HepG2 (cell line): ENCODE data around the gene SHISA7. TPM values are rescaled to one million over a fixed set of nuclear protein-coding genes. Genes with fewer than 3 reads are reported as not detected.
A peak's percentile ranks its signal among the peaks of the same experiment; 100 is the strongest.

Source experiments
- ATF2 ChIP-seq: sonication (generic); formaldehyde crosslinking; IDR thresholded peaks from 2 replicates; pipeline ENCODE4 v1.4.0; 2020; ENCODE audit warnings: missing genetic modification reagents
- ATF7-NPFF ChIP-seq: sonication (generic); formaldehyde crosslinking; IDR thresholded peaks from 2 replicates; pipeline ENCODE4 v1.8.1; 2023; ENCODE audit warnings: mild to moderate bottlenecking, low read depth, missing genetic modification reagents, moderate library complexity
- CHCHD3 ChIP-seq: sonication (generic); formaldehyde crosslinking; IDR thresholded peaks from 2 replicates; pipeline ENCODE4 v1.8.0; 2022; ENCODE audit warnings: mild to moderate bottlenecking, missing genetic modification reagents, moderate library complexity
- EHMT2 ChIP-seq: fragments of 200-600 bp; sonication (generic); IDR thresholded peaks from 2 replicates; pipeline ENCODE4 v1.7.0; 2017; ENCODE audit warnings: antibody characterized with exemption, low read depth, low read length, borderline replicate concordance
- GATAD2A ChIP-seq: IDR thresholded peaks from 2 replicates; pipeline ENCODE4 v1.6.1; 2016
- IRF9 ChIP-seq: sonication (generic); formaldehyde crosslinking; IDR thresholded peaks from 2 replicates; pipeline ENCODE4 v1.8.0; 2022; ENCODE audit warnings: missing genetic modification reagents, mild to moderate bottlenecking, borderline replicate concordance
- JUND ChIP-seq: sonication (generic); formaldehyde crosslinking; IDR thresholded peaks from 2 replicates; pipeline ENCODE4 v1.8.0; 2022; ENCODE audit warnings: mild to moderate bottlenecking, missing genetic modification reagents
- MAZ ChIP-seq, 2 experiments: sonication (generic) in 1 of 2; formaldehyde crosslinking in 1 of 2; IDR thresholded peaks; 2 replicates each; pipeline versions ENCODE4 v1.5.0 to v1.6.1; 2012 to 2020; ENCODE audit warnings: low read depth in 2 of 2, mild to moderate bottlenecking in 2 of 2, borderline replicate concordance in 1 of 2, improper control_type of control experiment in 1 of 2, low read length in 1 of 2, missing genetic modification reagents in 1 of 2, moderate library complexity in 1 of 2
- MIER2 ChIP-seq: IDR thresholded peaks from 2 replicates; pipeline ENCODE4 v1.6.1; 2016; ENCODE audit warnings: missing biosample characterization, missing genetic modification reagents
- RNF219 ChIP-seq: sonication (generic); formaldehyde crosslinking; IDR thresholded peaks from 2 replicates; pipeline ENCODE4 v1.5.0; 2020; ENCODE audit warnings: mild to moderate bottlenecking, missing genetic modification reagents
- TFE3 ChIP-seq: IDR thresholded peaks from 2 replicates; pipeline ENCODE4 v1.6.1; 2016
- ZNF225 ChIP-seq: sonication (generic); formaldehyde crosslinking; IDR thresholded peaks from 2 replicates; pipeline ENCODE4 v1.4.0; 2020; ENCODE audit warnings: mild to moderate bottlenecking, missing genetic modification reagents
- ZNF329 ChIP-seq: sonication (generic); formaldehyde crosslinking; IDR thresholded peaks from 2 replicates; pipeline ENCODE4 v1.9.0; 2021; ENCODE audit warnings: low read depth, mild to moderate bottlenecking, missing genetic modification reagents
- ZNF331 ChIP-seq: sonication (generic); formaldehyde crosslinking; IDR thresholded peaks from 2 replicates; pipeline ENCODE4 v1.4.0; 2020; ENCODE audit warnings: missing genetic modification reagents
- ZNF512B ChIP-seq: sonication (generic); formaldehyde crosslinking; IDR thresholded peaks from 2 replicates; pipeline ENCODE4 v1.5.1; 2020; ENCODE audit warnings: missing genetic modification reagents, mild to moderate bottlenecking, borderline replicate concordance
- ZNF639 ChIP-seq: conservative IDR thresholded peaks from 2 replicates; pipeline ENCODE4 v1.6.1; 2018; ENCODE audit warnings: missing genetic modification reagents
- ZNF782 ChIP-seq: sonication (generic); formaldehyde crosslinking; IDR thresholded peaks from 2 replicates; pipeline ENCODE4 v1.4.0; 2020; ENCODE audit warnings: missing genetic modification reagents, mild to moderate bottlenecking, borderline replicate concordance
- polyA plus RNA-seq, 8 experiments: library from polyadenylated mRNA; depleted of rRNA in 3 of 8; stranded (reverse) in 7 of 8; unstranded in 1 of 8; fragments of >200 nt; fragmentation: Illumina TruSeq in 4 of 8; extraction: Trizol in 4 of 8; gene quantifications; 2 replicates each; pipeline versions ENCODE4 v1.2.1 to v1.2.3, GENCODE V29; 2011 to 2016; ENCODE audit warnings: low read depth in 4 of 8, missing spikeins in 1 of 8, mixed read lengths in 1 of 8; ENCODE audit not compliant: insufficient read depth in 1 of 8
- total RNA-seq, 5 experiments: library from RNA; depleted of rRNA; stranded (reverse); fragments of >200 nt; fragmentation: Illumina TruSeq; extraction: Trizol; gene quantifications; 2 replicates each; pipeline ENCODE4 v1.2.3, GENCODE V29; 2016; ENCODE audit warnings: low read depth in 1 of 5

Gene SHISA7
- total and polyA plus RNA-seq, 2 of the 13 experiments (the other 11 are each of a cell fraction or from before 2014, with no cell fraction given): not detected

GRCh38 chr19:55407800-55408532, 35.1 kb downstream of the SHISA7 start (continued):
- TF ChIP-seq EHMT2: no peak
- TF ChIP-seq CHCHD3 (CRISPR knock-in tag): no peak
- TF ChIP-seq RNF219 (CRISPR knock-in tag): no peak
- TF ChIP-seq ZNF512B (CRISPR knock-in tag): no peak
- TF ChIP-seq ZNF782: peak; percentile 71; the same call in 1 of the 2 replicates
- TF ChIP-seq IRF9: peak; percentile 16; the same call in 1 of the 2 replicates
- 0 out of 2 replicates have a peak, but pooled peaks have one; percentile 52 for TF ChIP-seq ZNF329
- 0 out of 2 replicates have a peak, but pooled peaks have one; percentile 16 for TF ChIP-seq MAZ (IDR thresholded peaks at IDR 0.05; ENCODE audit: borderline replicate concordance, low read depth, low read length)
- peak; percentile 66 for TF ChIP-seq MAZ (CRISPR knock-in tag; IDR thresholded peaks at IDR 0.05; ENCODE audit: low read depth)
- peak; percentile 76 for TF ChIP-seq ATF2
- TF ChIP-seq ZNF331 (CRISPR knock-in tag): peak; percentile 64; the same call in 1 of the 2 replicates
- peak; percentile 21; the same call in 1 of the 2 replicates for TF ChIP-seq GATAD2A (CRISPR knock-in tag)
- TF ChIP-seq TFE3 (CRISPR knock-in tag): no peak
- TF ChIP-seq ATF7-NPFF (CRISPR knock-in tag): peak; percentile 83; the same call in 1 of the 2 replicates
- TF ChIP-seq ZNF225 (CRISPR knock-in tag): no peak
- TF ChIP-seq JUND (CRISPR knock-in tag): peak; percentile 52; the same call in 1 of the 2 replicates
- 0 out of 2 replicates have a peak, but pooled peaks have one; percentile 36 for TF ChIP-seq MIER2
- TF ChIP-seq ZNF639 (CRISPR knock-in tag): 0 out of 2 replicates have a peak, but pooled peaks have one; percentile 38
